T-cell (primary cell): Measurements from ENCODE around the gene SP2. TPM values are rescaled to one million over a fixed set of nuclear protein-coding genes. Genes with fewer than 3 reads are reported as not detected.

Experiments
- ATAC-seq, 4 experiments: fragments of 200-7000 bp in 3 of 4; fragments of 150-1000 bp in 1 of 4; cut with Tn5 transposase; replicated peaks in 1 of 4; 1 replicate in 3 of 4; 2 replicates in 1 of 4; pipeline ENCODE4 v1.10.0; 2021; ENCODE audit warnings: moderate library complexity in 3 of 4, mild to moderate bottlenecking in 2 of 4, moderate number of reproducible peaks in 1 of 4
- CTCF ChIA-PET, 2 donors: fragments of 300-600 bp; sonication (Branson Sonifier 250); formaldehyde crosslinking; loops; one replicate each; lab custom pipeline; 2022; ENCODE audit warnings: antibody characterized with exemption in 2 of 2; lab: Charles Lee
- POLR2A ChIA-PET, 2 donors: fragments of 300-600 bp; sonication (Branson Sonifier 250); formaldehyde crosslinking; loops; one replicate each; lab custom pipeline; 2022; ENCODE audit warnings: antibody characterized with exemption in 2 of 2; lab: Charles Lee
- DNase-seq, 35 experiments: peaks; one replicate each; pipeline versions ENCODE4 v3.0.0 to v3.0.0-alpha.2; 2013 to 2023
- H3K27ac ChIP-seq: one replicate; pipeline ENCODE4 v1.5.1; 2013; ENCODE audit warnings: low read length
- H3K27me3 ChIP-seq, 2 experiments: replicated peaks in 1 of 2; 1 replicate in 1 of 2; 2 replicates in 1 of 2; pipeline versions ENCODE4 v1.6.1 to v1.7.0; 2013; ENCODE audit warnings: low read length in 1 of 2, mixed read lengths in 1 of 2; ENCODE audit not compliant: control insufficient read depth in 2 of 2, insufficient read depth in 2 of 2; ENCODE audit errors: extremely low read depth in 1 of 2
- H3K36me3 ChIP-seq, 2 donors: 1 replicate in 1 of 2; 2 replicates in 1 of 2; pipeline versions ENCODE4 v1.6.1 to v1.7.0; 2013; ENCODE audit warnings: low read length in 1 of 2; ENCODE audit not compliant: control insufficient read depth in 2 of 2, insufficient read depth in 1 of 2; ENCODE audit errors: extremely low read depth in 1 of 2
- H3K4me1 ChIP-seq, 2 experiments: 1 replicate in 1 of 2; 2 replicates in 1 of 2; pipeline versions ENCODE4 v1.6.1 to v1.7.0; 2013; ENCODE audit warnings: low read length in 2 of 2, mixed read lengths in 1 of 2; ENCODE audit not compliant: insufficient read depth in 2 of 2, control insufficient read depth in 1 of 2; ENCODE audit errors: extremely low read depth in 1 of 2
- H3K4me3 ChIP-seq, 2 donors: 1 replicate in 1 of 2; 2 replicates in 1 of 2; pipeline versions ENCODE4 v1.5.1 to v1.7.0; 2013; ENCODE audit warnings: mild to moderate bottlenecking in 2 of 2, low read length in 1 of 2, moderate library complexity in 1 of 2; ENCODE audit not compliant: control insufficient read depth in 1 of 2; ENCODE audit errors: extremely low read depth in 1 of 2
- H3K9me3 ChIP-seq: 2 replicates; pipeline ENCODE4 v1.7.0; 2013
- H3K27ac Mint-ChIP-seq, 2 donors: one replicate each; pipeline ENCODE4 v1.8.0; 2020 to 2021; ENCODE audit warnings: mild to moderate bottlenecking in 2 of 2, mixed read lengths in 2 of 2
- H3K27me3 Mint-ChIP-seq, 2 donors: one replicate each; pipeline ENCODE4 v1.8.0; 2021 to 2022; ENCODE audit warnings: mixed read lengths in 2 of 2
- H3K36me3 Mint-ChIP-seq: one replicate; pipeline ENCODE4 v1.8.0; 2021; ENCODE audit warnings: mixed read lengths
- H3K4me1 Mint-ChIP-seq, 3 donors: one replicate each; pipeline ENCODE4 v1.8.0; 2020 to 2022; ENCODE audit warnings: mixed read lengths in 3 of 3, mild to moderate bottlenecking in 1 of 3
- H3K4me3 Mint-ChIP-seq, 3 donors: one replicate each; pipeline ENCODE4 v1.8.0; 2020 to 2022; ENCODE audit warnings: mild to moderate bottlenecking in 3 of 3, mixed read lengths in 3 of 3, moderate library complexity in 3 of 3
- H3K9me3 Mint-ChIP-seq, 3 donors: one replicate each; pipeline ENCODE4 v1.8.0; 2020 to 2022; ENCODE audit warnings: mixed read lengths in 3 of 3
- WGBS: methylation state at CpG from one replicate; pipeline ENCODE4 v1.1.5; 2013; ENCODE audit warnings: missing lambda C conversion rate; ENCODE audit not compliant: insufficient coverage; 5-methylcytosine and 5-hydroxymethylcytosine counted together
- total RNA-seq, 35 experiments: library from RNA in 6 of 35; stranded (reverse) in 6 of 35; fragments of 120-200 nt in 1 of 35; gene quantifications; one replicate each; pipeline versions ENCODE4 v1.2.1 to v1.2.4 and lab custom pipeline; 2013 to 2026

Gene SP2
- total RNA-seq, 5 donors from 2014 or later (not counting 1 experiment from before 2014, with no cell fraction given) = 27.1 to 41.6 (median 32.8) TPM

- Histone ChIP-seq H3K4me3 (no peak overlapping the region), H3K4me1 (peaks cover 11 to 18% of the 10 kb centered on the region in 2 experiments), H3K36me3 (peaks cover 0 to 7% of the 10 kb centered on the region in 2 donors), H3K9me3 (no peaks in the 10 kb centered on the region), H3K27me3 (peaks cover 0 to 3% of the 10 kb centered on the region in 2 experiments), H3K27ac (no peak overlapping the region)
- no peak overlapping the region for H3K4me3 Mint-ChIP-seq
- no peak for DNase-seq
- H3K27ac Mint-ChIP-seq = no peak overlapping the region
- CTCF ChIA-PET = no interaction called here
- ATAC-seq = no peak
- H3K9me3 Mint-ChIP-seq = no peaks in the 10 kb centered on the region
- H3K4me1 Mint-ChIP-seq = peaks cover 14% of the 10 kb centered on the region in 3 donors
- H3K36me3 Mint-ChIP-seq = peaks cover 3% of the 10 kb centered on the region
- POLR2A ChIA-PET = no interaction called here
- H3K27me3 Mint-ChIP-seq = no peaks in the 10 kb centered on the region
These were observed 57.9 kb downstream of the SP2 start for GRCh38 chr17:47953909-47954308.

GRCh38 chr17:47955497-47956461, 59.7 kb downstream of the SP2 start:
- Mint-ChIP-seq H3K4me1 (no peaks in the 10 kb centered on the region), H3K27ac (no peak overlapping the region), H3K36me3 (no peaks in the 10 kb centered on the region), H3K4me3 (no peak overlapping the region), H3K27me3 (no peaks in the 10 kb centered on the region), H3K9me3 (no peaks in the 10 kb centered on the region)
- Histone ChIP-seq H3K9me3 (no peaks in the 10 kb centered on the region), H3K4me3 (no peak overlapping the region), H3K4me1 (no peaks in the 10 kb centered on the region), H3K27me3 (peaks cover 0 to 3% of the 10 kb centered on the region in 2 experiments), H3K36me3 (peaks cover 0 to 7% of the 10 kb centered on the region in 2 donors), H3K27ac (no peak overlapping the region)
- no peak for ATAC-seq
- POLR2A ChIA-PET = no interaction called here
- DNase-seq = no peak
- CTCF ChIA-PET = interaction anchor here (0.6 to 1.0 kb wide), 4 partner anchors 9 to 537 kb away, joined by 3 to 5 read pairs (median 4); no protein-coding TSS in a partner anchor
- WGBS = 92% methylated on average over 6 of the region's 7 CpGs

- H3K27ac Mint-ChIP-seq = no peak overlapping the region
- H3K36me3 Mint-ChIP-seq = no peaks in the 10 kb centered on the region
- Histone ChIP-seq H3K4me1 (no peaks in the 10 kb centered on the region), H3K9me3 (no peaks in the 10 kb centered on the region), H3K27me3 (peaks cover 0 to 3% of the 10 kb centered on the region in 2 experiments), H3K27ac (no peak overlapping the region), H3K4me3 (no peak overlapping the region), H3K36me3 (peaks cover 0 to 3% of the 10 kb centered on the region in 2 donors)
- no peaks in the 10 kb centered on the region for H3K9me3 Mint-ChIP-seq
- H3K27me3 Mint-ChIP-seq = no peaks in the 10 kb centered on the region
- H3K4me3 Mint-ChIP-seq = no peak overlapping the region
- CTCF ChIA-PET = interaction anchor here in 1 of 2 donors (0.5 to 1.3 kb wide), 2 partner anchors 9 to 718 kb away, joined by 3 read pairs; no protein-coding TSS in a partner anchor
- 80% methylated on average over 4 of the region's 4 CpGs for WGBS
- H3K4me1 Mint-ChIP-seq = no peaks in the 10 kb centered on the region
- no peak for DNase-seq
- POLR2A ChIA-PET = no interaction called here
- no peak for ATAC-seq
These were observed 61.0 kb downstream of the SP2 start for GRCh38 chr17:47956791-47957590.

GRCh38 chr17:47957591-47958490, 61.8 kb downstream of the SP2 start, which contains the start of gene PRR15L:
Gene PRR15L, minus strand, starts transcription at chr17:47957883. Its CDS starts 4,649 bp downstream, at chr17:47953234.
- WGBS = 77% methylated on average over 10 of the region's 16 CpGs
- POLR2A ChIA-PET = no interaction called here

GRCh38 chr17:47959825-47960655, 64.0 kb downstream of the SP2 start:
- peaks cover 0 to 3% of the 10 kb centered on the region in 2 experiments for H3K27me3 ChIP-seq
- H3K4me1 Mint-ChIP-seq = no peaks in the 10 kb centered on the region
- no peaks in the 10 kb centered on the region for H3K27me3 Mint-ChIP-seq
- ChIA-PET POLR2A (no interaction called here), CTCF (interaction anchor here (1.3 to 2.0 kb wide), 2 partner anchors 10 to 12 kb away, joined by 3 to 8 read pairs; no protein-coding TSS in a partner anchor)
- 77% methylated on average over 4 of the region's 8 CpGs for WGBS
- no peaks in the 10 kb centered on the region for H3K4me1 ChIP-seq
- H3K27ac ChIP-seq = no peak overlapping the region
- H3K9me3 Mint-ChIP-seq = no peaks in the 10 kb centered on the region
- no peak overlapping the region for H3K4me3 Mint-ChIP-seq
- DNase-seq (no peak), ATAC-seq (no peak)
- H3K9me3 ChIP-seq = no peaks in the 10 kb centered on the region
- no peaks in the 10 kb centered on the region for H3K36me3 ChIP-seq
- no peaks in the 10 kb centered on the region for H3K36me3 Mint-ChIP-seq
- H3K27ac Mint-ChIP-seq = no peak overlapping the region
- no peak overlapping the region for H3K4me3 ChIP-seq

More at GRCh38 chr17:47957591-47958490, 61.8 kb downstream of the SP2 start, which contains the start of gene PRR15L:
- H3K27me3 ChIP-seq = peaks cover 0 to 3% of the 10 kb centered on the region in 2 experiments
- CTCF ChIA-PET = interaction anchor here in 1 of 2 donors (0.5 to 1.3 kb wide), 2 partner anchors 10 to 717 kb away, joined by 3 read pairs; no protein-coding TSS in a partner anchor
- Mint-ChIP-seq H3K27ac (no peak within 1 kb of the TSS), H3K4me1 (no peaks in the 10 kb centered on the region), H3K36me3 (no peaks in the 10 kb centered on the region), H3K27me3 (no peaks in the 10 kb centered on the region), H3K4me3 (no peak within 1 kb of the TSS), H3K9me3 (no peaks in the 10 kb centered on the region)
- no peak within 1 kb of the TSS for H3K4me3 ChIP-seq
- H3K27ac ChIP-seq = no peak within 1 kb of the TSS
- no peaks in the 10 kb centered on the region for H3K9me3 ChIP-seq
- ATAC-seq (no peak), DNase-seq (no peak)
- no peaks in the 10 kb centered on the region for H3K4me1 ChIP-seq
- peaks cover 0 to 3% of the 10 kb centered on the region in 2 donors for H3K36me3 ChIP-seq
